ENCODE results near the gene NRXN3.

- TF ChIP-seq CEBPB (IDR thresholded peaks at IDR 0.05; ENCODE audit: low read depth) (no peak), MAX (IDR thresholded peaks at IDR 0.05) (no peak), POLR2AphosphoS5 (IDR thresholded peaks at IDR 0.05; ENCODE audit: low read depth, low read length) (no peak), CTCF (IDR thresholded peaks at IDR 0.05 in 2 of 3, conservative IDR thresholded peaks at IDR 0.05 in 1 of 3; ENCODE audit: borderline replicate concordance in 1 of 3, insufficient read depth in 1 of 3, low read depth in 2 of 3, low read length in 2 of 3) (no peak), POLR2A (IDR thresholded peaks at IDR 0.05; ENCODE audit: borderline replicate concordance, extremely low read depth, insufficient read depth, insufficient read length) (no peak), ATF3 (IDR thresholded peaks at IDR 0.05) (no peak), JUND (IDR thresholded peaks at IDR 0.05) (no peak), SIN3A (IDR thresholded peaks at IDR 0.05; ENCODE audit: low read depth) (no peak)
Observed at GRCh38 chr14:79321070-79321469, 1150.9 kb downstream of the NRXN3 start.

All from HCT116 (cell line).